Calu3 (cell line): ENCODE results near the gene SEPTIN10. TPM values are rescaled to one million over a fixed set of nuclear protein-coding genes. Genes with fewer than 3 reads are reported as not detected.

Experiments used
- BruUV-seq: library from RNA; stranded (reverse); fragments of 400-500 nt; replicated peaks from 2 replicates; lab custom pipeline; 2021; lab: Mats Ljungman, UMichigan
- CTCF ChIA-PET: fragments of 300-600 bp; sonication (Branson Sonifier 250); formaldehyde crosslinking; loops from one replicate; lab custom pipeline; 2022; ENCODE audit warnings: antibody characterized with exemption; lab: Charles Lee
- DNase-seq: peaks from one replicate; pipeline ENCODE4 v3.0.0; 2022
- H3K27ac Mint-ChIP-seq: one replicate; pipeline ENCODE4 v1.8.0; 2022; ENCODE audit warnings: mixed read lengths; ENCODE audit not compliant: unreplicated experiment
- H3K27me3 Mint-ChIP-seq: one replicate; pipeline ENCODE4 v1.8.0; 2022; ENCODE audit warnings: mixed read lengths; ENCODE audit not compliant: unreplicated experiment
- H3K36me3 Mint-ChIP-seq: one replicate; pipeline ENCODE4 v1.8.0; 2022; ENCODE audit warnings: mild to moderate bottlenecking, moderate library complexity, mixed read lengths; ENCODE audit not compliant: insufficient read depth, unreplicated experiment
- H3K4me1 Mint-ChIP-seq: one replicate; pipeline ENCODE4 v1.8.0; 2022; ENCODE audit warnings: mild to moderate bottlenecking, low read depth, mixed read lengths; ENCODE audit not compliant: unreplicated experiment
- H3K4me3 Mint-ChIP-seq: one replicate; pipeline ENCODE4 v1.8.0; 2022; ENCODE audit warnings: mild to moderate bottlenecking, low read depth, moderate library complexity, mixed read lengths; ENCODE audit not compliant: unreplicated experiment
- H3K9me3 Mint-ChIP-seq: one replicate; pipeline ENCODE4 v1.8.0; 2022; ENCODE audit warnings: low read depth, mixed read lengths; ENCODE audit not compliant: unreplicated experiment
- CTCF ChIP-seq: fragments of 200-600 bp; IDR thresholded peaks from one replicate; pipeline ENCODE4 v1.8.0; 2022; ENCODE audit warnings: antibody characterized with exemption; ENCODE audit not compliant: unreplicated experiment
- intact Hi-C: fragments of 100-400 bp; cut with micrococcal nuclease; formaldehyde crosslinking; loops from one replicate; pipeline ENCODE4 v1.10.0; 2022; ENCODE audit not compliant: unreplicated experiment
- total RNA-seq: library from RNA; stranded (reverse); gene quantifications from 2 replicates; pipeline ENCODE4 v1.2.3, GENCODE V29; 2022

SEPTIN10 gene
- total RNA-seq, 1 experiment from 2014 or later, result 72.2 TPM

DNA sequence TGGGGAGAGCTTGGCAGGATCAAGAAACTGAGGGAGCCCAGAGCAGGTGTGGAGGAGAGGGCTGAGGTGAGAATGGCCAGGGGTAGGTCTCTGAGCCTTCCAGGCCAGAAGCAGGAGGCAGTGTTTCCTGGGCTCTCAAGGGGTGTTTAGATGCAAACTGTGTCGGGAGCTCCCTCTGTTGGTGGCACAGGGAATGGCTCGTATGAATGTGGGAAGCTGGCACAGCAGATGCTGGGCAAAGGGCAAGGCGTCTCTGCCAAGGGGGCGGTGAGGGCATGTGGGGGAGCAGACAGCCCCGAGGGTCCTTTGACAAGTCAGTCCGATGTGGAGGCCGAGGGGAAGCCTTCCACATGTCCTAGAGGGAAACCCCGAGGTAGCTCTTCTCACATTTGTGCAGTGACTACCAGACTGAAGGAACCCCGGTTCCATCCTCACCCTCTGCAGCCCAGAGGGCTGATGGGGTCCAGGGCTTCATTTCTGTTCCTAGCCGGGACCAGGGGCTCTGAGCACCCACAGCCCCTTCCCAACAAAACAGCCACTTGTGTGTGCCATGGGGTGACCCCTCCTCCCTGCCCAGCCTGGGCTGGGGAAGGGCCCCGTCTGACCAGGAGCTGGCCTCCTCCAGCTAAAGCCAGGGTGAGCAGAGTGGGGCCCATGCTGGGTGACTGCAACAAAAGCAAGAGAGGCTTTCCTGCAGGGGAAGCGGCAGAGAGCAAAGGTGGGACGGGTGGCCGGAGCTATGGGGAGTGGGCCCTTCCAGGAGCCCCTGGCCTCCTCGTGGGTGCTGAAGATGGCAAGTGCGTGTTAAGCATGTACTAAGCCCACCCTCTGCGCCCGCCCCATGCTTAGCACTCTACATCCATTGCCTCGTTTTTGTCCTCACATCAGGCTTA lies 103.4 kb downstream of the SEPTIN10 start:
- CTCF ChIA-PET, result interaction anchor here (0.7 to 1.4 kb wide), 8 partner anchors 11 to 581 kb away, joined by 3 to 9 read pairs (median 3); no protein-coding TSS in a partner anchor
- H3K4me1 Mint-ChIP-seq, result no peaks in the 10 kb centered on the region
- peaks cover 10% of the 10 kb centered on the region for H3K36me3 Mint-ChIP-seq
- intact Hi-C loops, result loop anchor here (1.0 to 5.0 kb wide), 2 partner anchors 188 to 382 kb away; no protein-coding TSS in a partner anchor
- no peak overlapping the region for H3K4me3 Mint-ChIP-seq
- no TSS peak for BruUV-seq
- H3K27me3 Mint-ChIP-seq, result peaks cover 59% of the 10 kb centered on the region
- peak; percentile 70 for TF ChIP-seq CTCF
- no peaks in the 10 kb centered on the region for H3K9me3 Mint-ChIP-seq
- DNase-seq, result peak; percentile 79
- H3K27ac Mint-ChIP-seq, result no peak overlapping the region

DNA sequence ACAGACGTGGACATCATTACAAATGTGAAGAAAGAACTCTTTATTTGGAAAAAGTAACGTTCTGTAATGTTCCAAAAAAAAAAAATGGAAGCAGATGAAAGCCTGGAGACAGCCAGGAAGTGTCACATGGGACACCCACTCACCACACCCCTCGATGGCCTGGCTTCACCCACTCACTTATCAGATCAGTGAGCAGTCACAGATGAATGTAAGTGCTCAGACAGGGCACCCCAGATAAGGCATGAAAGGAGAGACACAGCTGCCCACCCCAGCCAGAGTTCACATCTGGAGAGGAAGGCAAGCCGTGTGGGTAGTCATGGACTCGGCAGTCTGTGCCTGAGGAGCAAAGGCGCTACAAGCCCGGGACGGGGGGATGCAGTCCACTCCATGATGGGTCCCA lies 105.2 kb downstream of the SEPTIN10 start:
- intact Hi-C loops, result no loop called here
- Mint-ChIP-seq H3K27me3 (peaks cover 73% of the 10 kb centered on the region), H3K4me1 (no peaks in the 10 kb centered on the region), H3K27ac (no peak overlapping the region), H3K9me3 (no peaks in the 10 kb centered on the region), H3K36me3 (peaks cover 7% of the 10 kb centered on the region), H3K4me3 (no peak overlapping the region)
- no TSS peak for BruUV-seq
- no peak for DNase-seq
- CTCF ChIA-PET, result interaction anchor here (0.7 kb wide), 1 partner anchor 22 kb away, joined by 3 read pairs; no protein-coding TSS in a partner anchor
- TF ChIP-seq CTCF, result no peak

DNA sequence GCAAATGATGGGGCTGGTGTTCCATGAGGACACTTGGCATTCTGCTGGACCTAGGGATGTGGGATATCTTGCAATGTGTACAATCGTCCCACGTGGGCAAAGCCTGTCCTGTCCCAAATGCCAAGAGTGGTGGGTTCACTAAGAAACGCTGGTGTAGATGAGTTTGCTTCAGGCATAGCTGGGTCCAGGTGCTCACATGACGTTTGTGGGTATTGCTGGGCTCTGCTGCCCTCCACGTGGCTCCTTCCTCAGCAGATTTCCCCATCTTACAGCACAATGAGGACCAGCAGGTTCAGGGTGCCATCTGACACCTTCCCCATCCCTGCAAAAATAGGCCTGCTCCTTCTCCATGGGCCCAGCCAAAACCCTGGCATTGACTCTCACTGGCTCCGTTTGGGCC lies 105.9 kb downstream of the SEPTIN10 start:
- no peak for DNase-seq
- CTCF ChIA-PET, result interaction anchor here (0.7 kb wide), 1 partner anchor 23 kb away, joined by 3 read pairs; no protein-coding TSS in a partner anchor

DNA sequence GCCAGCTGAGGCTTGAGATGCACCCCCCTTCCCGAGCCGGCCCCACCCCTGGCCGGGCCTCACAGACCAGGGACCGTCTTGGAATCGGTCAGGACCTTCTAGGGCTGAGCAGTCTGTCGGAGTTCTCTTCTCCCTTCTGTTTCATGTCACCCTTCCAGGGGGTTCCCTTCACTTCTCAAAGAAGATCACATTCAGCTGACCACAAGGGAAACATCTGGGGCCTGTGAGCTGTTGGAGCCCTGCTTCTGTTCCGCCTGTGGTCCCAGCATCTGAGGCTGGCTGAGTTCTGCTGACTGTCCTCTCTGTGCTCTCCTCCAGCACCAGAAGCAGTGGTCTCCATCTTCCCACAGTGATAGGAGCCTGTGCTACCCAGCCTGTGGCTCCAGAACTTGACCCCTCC lies 106.5 kb downstream of the SEPTIN10 start:
- Mint-ChIP-seq H3K4me1 (no peaks in the 10 kb centered on the region), H3K9me3 (no peaks in the 10 kb centered on the region), H3K27me3 (peaks cover 70% of the 10 kb centered on the region), H3K27ac (no peak overlapping the region), H3K4me3 (no peak overlapping the region), H3K36me3 (peaks cover 6% of the 10 kb centered on the region)
- intact Hi-C loops, result no loop called here
- no peak for TF ChIP-seq CTCF
- BruUV-seq, result no TSS peak
- DNase-seq, result no peak
- CTCF ChIA-PET, result interaction anchor here (1.0 kb wide), 1 partner anchor 11 kb away, joined by 3 read pairs; no protein-coding TSS in a partner anchor

More for the DNA sequence above, 105.9 kb downstream of the SEPTIN10 start:
- BruUV-seq, result no TSS peak
- H3K27me3 Mint-ChIP-seq, result peaks cover 73% of the 10 kb centered on the region
- no peaks in the 10 kb centered on the region for H3K9me3 Mint-ChIP-seq
- H3K4me1 Mint-ChIP-seq, result no peaks in the 10 kb centered on the region
- TF ChIP-seq CTCF, result no peak
- peaks cover 6% of the 10 kb centered on the region for H3K36me3 Mint-ChIP-seq
- H3K4me3 Mint-ChIP-seq, result no peak overlapping the region
- intact Hi-C loops, result no loop called here
- no peak overlapping the region for H3K27ac Mint-ChIP-seq
